ENCODE measurements around the gene SND1.
"Not testable (repeated sequence)": the region's sequence is repeated elsewhere in the genome, so short reads cannot be mapped to it uniquely, and the experiment has no call there.

Gene SND1

GRCh38 chr7:127961786-127962453 lies 309.9 kb downstream of the SND1 start:
- DNase-seq (ENCODE audit: low read depth in 2 of 2), result no peak

DNA sequence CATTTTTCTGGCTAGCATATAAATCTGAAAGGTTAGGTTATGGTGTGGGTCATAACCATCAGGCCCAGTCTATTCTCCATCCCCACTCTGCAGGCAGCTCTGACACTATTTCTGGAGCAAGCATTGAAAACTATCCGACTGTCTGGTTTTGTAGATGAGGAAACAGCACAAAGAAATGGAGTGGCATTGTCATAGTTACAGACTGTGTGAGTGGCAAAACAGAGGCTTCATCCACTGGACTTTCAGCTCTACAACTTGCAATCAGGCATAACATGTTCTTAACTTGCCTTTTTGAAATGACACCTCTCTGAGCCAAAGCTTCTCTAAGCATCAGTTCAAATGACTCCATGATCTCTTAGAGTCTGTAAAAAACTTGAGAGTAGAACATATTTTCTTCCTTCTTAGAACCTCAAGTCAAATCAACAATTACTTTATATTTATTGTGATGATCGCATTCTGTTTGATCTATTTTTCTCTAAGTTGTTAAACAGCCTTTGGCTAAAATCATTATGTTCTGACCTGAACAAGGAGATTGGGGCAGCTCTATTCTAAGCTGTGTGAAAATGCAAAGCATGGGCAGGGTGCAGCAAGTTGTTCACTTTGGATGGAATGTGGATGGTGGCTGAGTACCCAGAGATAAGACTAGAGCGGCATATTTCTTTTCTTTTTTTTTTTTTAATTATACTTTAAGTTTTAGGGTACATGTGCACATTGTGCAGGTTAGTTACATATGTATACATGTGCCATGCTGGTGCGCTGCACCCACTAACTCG lies 310.8 kb downstream of the SND1 start:
- no peak for DNase-seq (ENCODE audit: low read depth in 2 of 2)

GRCh38 chr7:127963850-127964249 lies 311.9 kb downstream of the SND1 start:
- not testable (repeated sequence) for DNase-seq (ENCODE audit: low read depth in 2 of 2)

GRCh38 chr7:127967281-127967680 lies 315.3 kb downstream of the SND1 start:
- no peak for DNase-seq (ENCODE audit: low read depth in 2 of 2)

DNA sequence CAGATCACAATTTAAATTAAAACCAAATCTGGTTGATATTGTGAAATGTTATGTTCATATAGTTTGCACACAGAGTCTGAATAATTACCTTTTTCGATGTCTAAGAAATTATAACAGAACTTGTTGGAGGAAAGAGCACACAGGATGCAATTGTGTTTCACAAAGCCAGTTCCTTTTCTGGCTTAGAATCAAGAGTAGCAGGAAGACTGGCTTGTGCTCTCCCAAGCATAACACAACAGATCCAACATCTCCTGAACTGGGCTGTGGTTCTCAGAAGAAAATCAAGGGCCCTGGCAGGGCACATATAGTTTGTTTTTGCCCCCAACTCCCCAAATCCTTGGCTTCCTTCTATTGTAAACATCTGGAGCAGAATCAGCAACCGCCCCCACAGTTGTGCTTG lies 316.6 kb downstream of the SND1 start:
- DNase-seq (ENCODE audit: low read depth in 2 of 2), result no peak

GRCh38 chr7:127973832-127974231 lies 321.8 kb downstream of the SND1 start:
- DNase-seq (ENCODE audit: low read depth in 2 of 2), result no peak

- DNase-seq (ENCODE audit: low read depth in 2 of 2), result no peak
Measured at GRCh38 chr7:127974446-127975035, 322.5 kb downstream of the SND1 start.

DNA sequence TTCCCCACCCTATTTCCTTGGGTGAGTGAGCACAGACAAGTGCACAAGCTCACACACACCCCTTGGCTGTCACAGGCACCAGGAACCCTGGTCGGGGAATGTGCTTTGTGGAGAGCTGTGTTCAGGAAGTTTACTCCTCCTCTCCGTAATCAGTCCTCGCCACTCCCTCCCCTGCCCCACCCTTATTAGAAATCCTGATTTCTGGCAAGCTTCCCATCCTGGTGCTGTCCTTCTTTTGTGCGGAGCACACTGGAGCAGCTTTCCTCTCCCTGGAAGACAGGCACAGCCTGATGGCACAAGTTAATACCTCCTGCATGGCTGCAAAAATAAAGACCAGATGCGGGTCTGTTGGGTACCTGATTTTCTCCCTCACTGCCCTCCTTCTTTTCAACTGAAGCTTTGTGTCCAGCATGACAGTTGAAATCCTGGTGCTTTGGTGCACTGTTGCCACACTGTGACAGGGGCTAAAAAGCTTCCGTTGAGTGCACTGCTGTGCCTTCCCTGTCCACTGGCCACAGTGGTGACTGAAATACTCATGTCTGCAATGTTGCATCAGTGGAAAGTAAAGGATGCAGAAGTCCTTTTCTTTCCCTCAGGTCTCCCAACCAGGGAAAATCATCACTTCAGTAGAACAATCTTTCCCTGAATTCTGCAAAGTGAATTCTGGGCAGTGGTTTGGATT lies 324.2 kb downstream of the SND1 start:
- no peak for DNase-seq (ENCODE audit: low read depth in 2 of 2)

- no peak for DNase-seq (ENCODE audit: low read depth in 2 of 2)
Measured at GRCh38 chr7:127976738-127977120, 324.7 kb downstream of the SND1 start.

DNA sequence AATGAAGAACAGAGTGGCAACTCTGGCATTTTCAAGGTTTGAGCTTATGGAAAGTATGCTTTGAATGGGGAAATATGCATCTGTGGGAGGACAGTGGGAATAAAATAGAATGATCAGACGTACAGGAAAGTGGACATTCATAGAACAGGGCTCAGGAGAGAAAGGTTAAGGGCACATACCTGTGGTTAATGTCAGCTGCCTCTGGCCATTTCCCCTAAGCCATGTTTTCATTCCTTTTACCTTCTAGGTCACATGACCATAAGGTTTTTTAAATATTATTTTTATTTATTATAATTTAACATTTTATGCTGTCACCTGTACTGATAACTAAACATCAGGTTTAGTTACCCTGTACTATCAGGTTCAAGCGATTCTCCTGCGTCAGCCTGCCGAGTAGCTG lies 326.4 kb downstream of the SND1 start:
- DNase-seq (ENCODE audit: low read depth in 2 of 2), result no peak

DNA sequence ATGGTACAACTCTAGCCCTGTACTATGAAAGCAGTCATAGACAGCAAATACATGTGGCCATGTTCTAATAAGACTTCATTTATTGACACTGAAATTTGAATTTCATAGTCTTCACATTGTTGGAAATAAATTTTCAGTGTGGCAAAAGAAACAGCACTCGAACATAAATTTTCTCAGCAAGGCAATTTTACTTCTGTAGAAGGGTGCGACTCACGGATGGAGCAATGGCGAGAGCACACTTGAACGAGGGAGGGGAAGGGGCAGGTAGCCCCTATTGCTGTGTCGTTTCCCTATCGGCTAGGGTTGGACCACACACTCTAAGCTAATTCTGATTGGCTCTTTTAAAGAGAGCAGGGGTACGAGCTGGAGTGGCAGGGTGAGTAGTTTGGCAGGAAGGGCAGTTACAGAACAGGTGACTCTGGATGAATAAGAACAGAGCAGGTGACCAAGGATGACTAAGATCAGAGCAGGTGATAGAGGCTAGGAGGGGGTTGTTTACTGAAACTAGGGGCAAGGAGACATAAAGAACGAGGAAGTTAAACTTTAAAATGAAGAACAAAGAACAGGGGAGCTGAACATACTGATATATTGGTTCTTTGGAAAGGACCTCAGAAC lies 327.2 kb downstream of the SND1 start:
- DNase-seq (ENCODE audit: low read depth in 2 of 2), result no peak

DNA sequence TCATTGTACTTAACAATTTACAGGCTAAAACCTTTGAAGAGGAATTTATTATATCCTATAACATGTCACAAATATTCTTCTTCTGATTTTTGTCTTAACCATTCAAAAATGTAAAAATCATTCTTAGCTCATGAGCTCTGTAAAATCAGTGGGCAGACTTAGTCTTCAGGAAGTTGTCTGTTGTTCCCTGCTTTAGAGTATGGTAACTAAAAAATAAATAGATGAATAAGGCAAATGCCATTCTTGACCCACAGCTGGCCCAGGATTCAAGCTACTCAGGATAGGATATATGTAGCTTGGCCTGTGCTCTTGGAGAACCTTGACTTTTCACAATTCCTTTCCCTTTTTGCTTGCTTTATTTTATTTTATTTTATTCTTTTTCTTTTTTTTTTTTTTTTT lies 327.7 kb downstream of the SND1 start:
- no peak for DNase-seq (ENCODE audit: low read depth in 2 of 2)

- DNase-seq (ENCODE audit: low read depth in 2 of 2), result no peak
Measured at GRCh38 chr7:127980901-127981300, 328.9 kb downstream of the SND1 start.

GRCh38 chr7:127981965-127982364 lies 330.0 kb downstream of the SND1 start:
- no peak for DNase-seq (ENCODE audit: low read depth in 2 of 2)

DNA sequence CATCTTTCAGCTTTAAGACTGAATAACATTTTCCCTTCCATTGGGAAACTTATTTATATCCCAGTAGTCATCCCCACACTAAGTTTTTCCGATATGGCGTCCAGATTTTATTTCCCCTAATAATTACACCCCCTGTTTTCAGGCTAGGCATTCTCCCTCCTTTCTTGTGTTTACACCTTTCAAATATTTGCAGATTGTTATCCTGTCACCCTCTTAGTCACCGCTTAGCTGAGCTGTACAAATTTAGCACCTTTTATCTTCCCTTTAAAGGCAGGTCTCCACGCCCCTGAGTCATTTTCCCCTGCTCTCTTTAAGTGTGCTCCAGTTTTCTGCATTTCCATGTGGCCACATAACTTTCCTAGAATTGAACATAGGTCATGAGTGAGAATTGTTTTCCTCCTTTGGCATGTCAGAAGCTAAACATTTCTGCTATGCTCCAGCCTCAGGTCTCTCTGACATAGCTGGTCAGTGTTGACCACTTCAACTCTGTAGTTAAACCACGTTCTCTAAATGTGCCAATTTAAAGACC lies 331.9 kb downstream of the SND1 start:
- no peak for DNase-seq (ENCODE audit: low read depth in 2 of 2)

GRCh38 chr7:127986581-127987521 lies 334.9 kb downstream of the SND1 start:
- DNase-seq (ENCODE audit: low read depth in 2 of 2), result no peak

- no peak for DNase-seq (ENCODE audit: low read depth in 2 of 2)
Measured at GRCh38 chr7:127988751-127989150, 336.8 kb downstream of the SND1 start.

GRCh38 chr7:127993317-127993716 lies 341.3 kb downstream of the SND1 start:
- DNase-seq (ENCODE audit: low read depth in 2 of 2), result no peak

DNA sequence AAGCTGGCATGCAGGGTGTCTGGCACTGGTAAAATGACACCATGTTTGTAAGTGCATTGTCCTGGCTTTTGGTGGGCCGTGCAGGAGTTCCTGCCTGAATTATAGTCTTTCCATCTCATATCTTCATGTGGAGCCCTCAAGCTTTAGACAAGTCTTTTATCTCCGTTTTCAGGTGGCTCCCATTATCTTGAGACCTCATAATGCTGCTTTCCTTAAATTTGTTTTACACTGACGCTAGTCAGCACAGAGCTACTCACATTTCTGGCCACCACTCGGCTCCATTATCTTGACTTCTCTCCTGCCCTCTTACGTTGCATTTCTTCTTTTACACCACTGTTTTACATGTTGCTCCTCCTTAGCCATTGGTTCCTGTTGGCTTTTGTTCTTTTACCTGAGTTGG lies 342.0 kb downstream of the SND1 start:
- no peak for DNase-seq (ENCODE audit: low read depth in 2 of 2)

DNA sequence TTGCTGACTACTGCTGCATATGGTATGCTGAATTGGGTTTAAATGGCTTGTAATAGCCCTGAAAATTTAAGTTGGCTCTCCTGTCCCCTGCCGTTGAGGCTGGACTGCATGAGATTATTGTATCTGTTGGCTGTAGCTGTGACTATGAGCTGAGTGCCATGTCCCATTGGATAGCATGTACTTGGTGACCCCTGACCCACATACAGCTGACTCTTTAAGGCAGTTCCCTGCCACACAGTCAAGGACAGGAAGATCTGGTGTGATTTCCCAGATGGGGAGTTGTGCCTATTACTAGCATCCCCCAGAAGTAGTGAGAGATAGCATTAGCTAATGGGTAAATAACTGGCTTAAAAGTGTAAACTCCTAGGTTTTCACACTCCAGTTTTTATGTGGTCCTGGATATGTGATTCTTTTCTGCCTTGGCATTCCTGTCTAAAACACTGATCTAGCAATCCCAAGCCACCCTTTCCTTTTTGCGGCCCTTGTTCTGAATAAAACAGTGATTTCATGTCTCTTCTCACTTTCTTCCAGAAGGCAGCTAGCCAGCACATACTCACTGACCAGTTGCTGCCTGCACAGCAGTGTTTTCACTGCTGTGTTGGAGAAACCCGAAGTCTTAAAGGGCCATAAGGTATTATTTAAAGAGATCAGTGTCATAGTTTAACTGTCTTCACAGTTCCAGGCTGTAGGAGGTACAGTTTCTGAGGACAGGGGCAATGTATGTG lies 343.3 kb downstream of the SND1 start:
- no peak for DNase-seq (ENCODE audit: low read depth in 2 of 2)
